ENCODE results near the gene GSTO2.

The GSTO2 gene

DNA sequence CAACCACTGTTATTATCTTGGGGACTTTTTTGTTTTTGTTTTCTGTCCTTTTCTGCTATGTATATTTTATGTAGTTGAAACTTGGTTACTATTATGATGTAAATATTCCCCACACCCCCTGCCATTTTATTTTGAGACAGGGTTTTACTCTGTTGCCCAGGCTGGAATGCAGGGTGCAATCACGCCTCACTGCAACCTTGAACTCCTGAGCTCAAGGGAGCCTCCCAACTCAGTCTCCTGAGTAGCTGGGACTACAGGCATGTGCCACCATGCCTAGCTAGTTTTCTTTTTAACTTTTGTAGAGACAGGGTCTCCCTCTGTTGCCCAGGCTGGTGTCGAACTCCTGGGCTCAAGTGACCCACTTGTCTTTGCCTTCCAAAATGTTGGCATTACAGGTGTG is 18.0 kb downstream of the GSTO2 start:
- DNase-seq, result no peak

DNA sequence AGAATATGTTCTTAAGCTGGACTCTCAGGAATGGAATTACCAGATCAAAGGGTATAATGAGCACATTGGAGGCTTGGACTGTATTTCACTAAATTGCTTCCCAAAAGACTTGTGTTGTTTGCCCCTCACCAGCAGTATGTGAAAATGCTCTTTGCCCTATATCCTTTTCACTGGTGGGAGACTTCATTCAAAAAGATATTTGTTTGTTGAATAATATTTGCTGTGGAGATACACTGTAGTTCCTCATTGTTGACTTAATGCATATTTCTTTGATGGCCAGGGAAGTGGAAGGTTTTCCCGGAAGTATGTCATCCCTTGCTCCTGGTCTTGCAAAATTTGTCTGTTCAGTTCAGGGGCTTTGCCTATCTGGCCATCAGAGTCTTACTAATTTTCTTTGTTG is 19.4 kb downstream of the GSTO2 start:
- DNase-seq, result peak; percentile 49

DNA sequence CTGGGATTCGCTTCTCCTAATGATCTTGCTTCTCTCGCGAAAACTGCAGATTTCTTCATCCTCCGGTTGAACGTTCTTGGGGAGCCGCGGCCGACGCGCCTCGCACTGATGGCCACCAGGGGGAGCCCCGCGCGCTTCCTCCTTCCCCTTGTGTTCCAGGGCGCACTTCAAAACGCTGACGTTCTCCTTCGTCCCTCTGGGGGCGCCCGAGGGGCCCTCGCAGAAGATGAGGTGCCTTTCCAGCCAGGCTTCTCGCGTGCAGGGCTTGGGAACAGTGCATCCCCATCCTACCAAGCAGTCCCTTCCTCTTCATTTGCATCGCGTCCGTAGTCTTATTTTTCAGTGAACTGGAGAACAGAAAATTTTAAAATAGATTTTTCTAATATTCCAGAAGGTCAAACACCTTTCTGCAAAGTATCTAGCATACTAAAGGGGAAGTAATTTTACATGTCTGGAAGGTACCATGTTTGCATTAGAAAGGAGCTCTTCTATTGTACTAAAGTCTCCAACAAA is 22.5 kb downstream of the GSTO2 start:
- DNase-seq, result peak; percentile 94

DNA sequence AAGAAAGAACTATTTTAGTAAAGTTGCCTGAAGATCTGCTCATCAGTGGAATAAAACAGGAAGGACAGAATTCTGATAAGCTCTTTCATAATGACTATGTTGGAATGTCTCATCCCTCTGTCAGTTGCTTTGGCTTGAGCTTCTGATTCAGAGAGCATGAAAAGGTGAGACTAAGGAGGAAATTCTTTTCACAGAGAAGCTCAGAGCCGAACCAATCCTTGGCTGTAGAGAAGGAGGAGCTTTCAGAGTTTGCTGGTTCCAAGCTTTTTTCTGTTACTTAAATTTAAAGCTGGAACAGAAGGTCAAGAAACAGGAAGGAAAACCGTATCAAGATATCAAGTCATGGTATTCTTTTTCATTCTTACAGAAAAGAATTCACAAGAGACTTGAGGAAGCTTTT is 24.0 kb downstream of the GSTO2 start:
- DNase-seq, result no peak

DNA sequence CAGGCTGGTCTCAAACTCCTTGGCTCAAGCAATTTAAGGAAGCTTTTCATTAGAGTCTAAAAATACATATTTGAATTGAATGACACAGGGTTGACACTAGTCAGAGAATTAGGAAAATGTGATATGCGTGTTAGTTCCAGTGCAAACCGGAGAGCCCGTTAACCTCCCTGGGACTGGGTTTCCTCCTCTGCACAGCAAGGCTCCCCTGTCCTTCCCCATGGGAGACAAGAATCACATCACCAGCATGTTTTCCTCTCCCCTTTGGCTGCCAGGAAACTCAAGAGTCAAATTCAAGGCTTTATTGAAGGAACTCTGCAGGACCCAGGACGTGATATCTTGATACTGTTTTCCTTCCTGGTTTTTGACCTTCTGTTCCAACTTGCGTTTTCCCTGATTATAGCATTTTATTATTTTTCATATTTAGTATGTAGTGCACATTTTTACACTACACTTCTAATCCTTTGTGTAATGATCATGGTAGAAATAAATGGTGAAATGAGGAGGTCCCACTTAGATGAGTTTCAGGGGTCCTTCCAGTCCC is 24.9 kb downstream of the GSTO2 start:
- DNase-seq, result no peak

DNA sequence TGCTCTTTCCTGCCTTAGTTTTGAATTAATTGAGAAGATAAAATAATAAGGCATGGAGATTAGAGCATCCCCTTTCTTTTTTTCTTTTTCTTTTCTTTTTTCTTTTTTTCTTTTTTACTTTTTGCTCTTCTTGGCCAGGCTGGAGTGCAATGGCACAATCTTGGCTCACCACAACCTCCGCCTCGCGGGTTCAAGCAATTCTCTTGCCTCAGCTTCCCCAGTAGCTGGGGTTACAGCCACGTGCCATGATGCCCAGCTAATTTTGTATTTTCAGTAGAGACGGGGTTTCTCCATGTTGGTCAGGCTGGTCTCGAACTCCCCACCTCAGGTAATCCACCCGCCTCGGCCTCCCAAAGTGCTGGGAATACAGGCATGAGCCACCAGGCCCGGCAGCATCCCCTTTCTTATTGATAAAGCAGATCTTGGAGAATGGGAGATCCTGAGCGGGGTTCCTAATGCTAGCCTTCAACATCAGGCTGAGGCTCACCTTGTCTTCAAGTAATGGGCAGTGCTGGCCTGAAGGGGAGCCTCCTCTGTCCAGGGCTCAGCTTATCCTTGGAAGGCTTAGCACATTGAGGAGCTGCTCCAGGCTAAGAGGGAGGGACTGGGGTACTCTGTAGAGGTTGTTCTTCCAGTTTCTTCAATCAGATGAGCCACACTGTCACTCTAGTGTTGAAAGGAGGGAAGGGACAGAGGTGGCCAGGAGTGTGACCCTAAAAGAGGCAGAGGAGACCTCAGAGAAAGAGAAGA is 27.9 kb downstream of the GSTO2 start:
- no peak for DNase-seq

DNA sequence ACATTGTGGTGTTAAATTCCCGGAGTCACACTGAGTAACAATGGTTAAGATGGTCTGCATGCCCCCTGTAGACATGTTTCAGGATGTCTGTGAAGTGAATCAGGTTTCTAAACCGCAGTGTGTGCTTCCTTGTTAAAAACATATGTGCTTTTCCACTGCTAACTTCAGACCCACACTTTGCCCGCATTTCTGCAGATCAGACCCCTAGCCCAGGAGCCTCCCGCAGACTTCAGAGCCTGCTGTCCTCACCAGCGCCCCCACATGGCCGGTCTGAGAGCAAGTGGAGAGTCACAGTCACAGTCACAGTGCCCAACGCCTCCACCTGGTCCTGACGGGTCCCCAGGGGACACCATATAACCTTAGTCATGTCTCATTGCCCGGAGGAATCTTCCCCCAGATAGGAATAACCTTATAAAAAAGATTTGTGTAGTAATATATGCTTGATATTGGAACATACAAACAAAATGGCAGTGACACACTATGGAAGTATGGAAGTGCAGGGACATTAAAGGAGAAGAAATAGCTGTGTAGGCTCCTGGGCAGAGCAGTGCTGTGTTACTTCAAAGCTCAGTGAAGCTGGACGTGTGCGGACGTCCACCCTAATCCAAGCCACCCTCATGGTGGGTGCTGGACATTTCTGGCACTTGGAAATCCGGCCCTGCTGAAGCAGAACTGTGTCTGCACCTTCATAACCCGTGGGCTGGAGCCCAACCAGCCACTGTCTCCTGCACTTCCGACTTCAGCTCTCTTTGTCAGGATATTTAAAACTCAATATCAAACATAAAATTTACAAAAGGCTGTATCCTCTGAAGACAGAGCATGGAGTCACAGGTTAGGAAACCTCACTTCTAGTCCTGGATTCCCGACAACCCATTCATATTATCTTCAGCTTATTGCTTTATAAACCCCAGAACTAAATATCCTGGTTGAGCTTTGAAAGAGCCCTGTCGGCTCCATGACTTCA is 29.0 kb downstream of the GSTO2 start:
- DNase-seq, result peak; percentile 41

DNA sequence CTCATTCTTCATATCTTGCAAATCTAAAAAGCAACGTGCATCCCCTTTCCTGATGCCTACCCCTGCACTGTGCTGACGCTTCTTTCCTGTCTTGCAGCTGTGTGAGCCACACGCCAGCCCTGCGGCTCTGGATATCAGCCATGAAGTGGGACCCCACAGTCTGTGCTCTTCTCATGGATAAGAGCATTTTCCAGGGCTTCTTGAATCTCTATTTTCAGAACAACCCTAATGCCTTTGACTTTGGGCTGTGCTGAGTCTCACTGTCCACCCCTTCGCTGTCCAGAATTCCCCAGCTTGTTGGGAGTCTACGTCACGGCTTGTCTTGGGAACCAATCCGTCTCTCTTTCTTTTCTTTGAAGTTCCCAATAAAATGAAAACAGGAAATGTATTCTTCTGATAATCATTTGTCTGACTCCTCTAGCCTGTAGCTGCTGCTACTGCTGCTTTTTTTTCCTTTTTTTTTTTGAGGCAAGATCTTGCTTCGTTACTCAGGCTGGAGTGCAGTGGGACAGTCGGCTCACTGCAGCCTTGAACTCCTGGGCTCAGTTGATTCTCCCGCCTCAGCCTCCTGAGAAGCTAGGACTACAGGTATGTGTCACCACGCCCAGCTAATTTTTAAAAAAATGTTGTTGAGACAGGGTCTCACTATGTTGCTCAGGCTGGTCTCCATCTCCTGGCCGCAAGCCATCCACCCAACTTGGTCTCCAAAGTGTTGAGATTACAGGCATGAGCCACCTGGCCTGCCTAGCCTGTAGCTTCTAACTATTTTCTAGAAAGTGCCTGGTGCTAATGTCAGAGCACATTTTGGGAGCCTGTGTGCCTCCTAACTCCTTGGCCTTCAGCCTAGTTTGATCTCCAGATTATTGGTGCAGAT is 30.3 kb downstream of the GSTO2 start:
- DNase-seq, result no peak

DNA sequence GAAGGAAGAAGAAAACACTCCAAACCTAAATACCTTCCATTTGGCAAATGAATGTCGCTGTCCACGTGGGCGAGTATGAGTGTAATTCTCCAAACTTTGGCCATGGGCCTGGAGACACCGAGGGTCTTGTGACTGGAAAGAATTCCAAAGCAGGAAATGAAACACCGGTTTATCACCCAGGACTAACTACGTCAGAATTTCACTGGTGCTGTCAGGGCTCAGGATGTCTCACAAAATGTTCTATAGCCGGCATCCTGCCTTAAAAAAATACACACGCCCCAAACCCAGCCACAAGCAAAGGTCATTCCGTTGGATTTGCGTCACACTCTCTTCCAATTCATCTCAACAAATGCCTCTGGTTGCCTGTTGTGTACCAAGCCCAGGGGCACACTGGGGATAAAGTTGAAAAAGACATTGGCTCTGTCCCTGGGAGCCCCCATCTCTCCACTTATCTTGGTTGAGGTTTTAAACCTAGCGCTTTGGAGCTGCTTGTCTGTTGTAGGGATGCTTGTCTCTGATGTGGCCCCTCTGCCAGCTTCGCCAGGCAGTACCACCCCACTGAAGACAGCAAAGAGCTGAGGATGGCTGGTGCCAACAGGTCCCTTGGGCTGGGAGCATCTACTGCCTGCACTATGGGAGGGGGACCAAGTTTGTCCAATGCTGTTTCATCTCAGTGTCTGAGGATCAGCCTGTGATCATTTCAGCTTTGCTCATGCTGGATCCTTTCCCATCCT is 31.2 kb downstream of the GSTO2 start:
- DNase-seq, result peak; percentile 40

DNA sequence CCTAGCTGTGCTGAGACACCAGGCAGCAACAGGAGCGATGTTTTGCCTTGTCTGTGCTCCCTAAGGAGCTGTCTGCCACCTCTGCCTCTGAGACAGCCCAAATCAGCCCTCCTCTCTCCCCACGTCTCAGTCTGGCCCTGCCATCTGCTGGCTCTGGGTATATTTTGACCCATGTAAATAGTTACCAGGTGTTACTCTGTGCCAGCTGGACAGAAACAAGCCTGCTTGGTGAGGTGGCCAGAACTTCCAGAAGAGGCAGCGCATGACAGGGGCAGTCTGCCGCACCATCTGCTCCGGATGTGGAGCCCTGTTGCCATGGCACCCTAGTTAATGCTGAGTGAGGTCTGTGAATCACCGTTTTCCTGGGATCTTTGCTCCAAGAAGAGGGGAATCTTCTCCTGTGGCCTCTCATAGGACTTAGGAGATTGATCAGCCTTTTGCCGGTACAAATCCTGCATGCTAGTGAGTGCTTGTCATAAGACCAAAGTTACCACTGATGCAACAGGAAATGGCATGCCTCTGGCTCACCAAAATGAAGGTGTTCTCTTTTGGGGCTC is 31.8 kb downstream of the GSTO2 start:
- DNase-seq, result peak; percentile 99

DNA sequence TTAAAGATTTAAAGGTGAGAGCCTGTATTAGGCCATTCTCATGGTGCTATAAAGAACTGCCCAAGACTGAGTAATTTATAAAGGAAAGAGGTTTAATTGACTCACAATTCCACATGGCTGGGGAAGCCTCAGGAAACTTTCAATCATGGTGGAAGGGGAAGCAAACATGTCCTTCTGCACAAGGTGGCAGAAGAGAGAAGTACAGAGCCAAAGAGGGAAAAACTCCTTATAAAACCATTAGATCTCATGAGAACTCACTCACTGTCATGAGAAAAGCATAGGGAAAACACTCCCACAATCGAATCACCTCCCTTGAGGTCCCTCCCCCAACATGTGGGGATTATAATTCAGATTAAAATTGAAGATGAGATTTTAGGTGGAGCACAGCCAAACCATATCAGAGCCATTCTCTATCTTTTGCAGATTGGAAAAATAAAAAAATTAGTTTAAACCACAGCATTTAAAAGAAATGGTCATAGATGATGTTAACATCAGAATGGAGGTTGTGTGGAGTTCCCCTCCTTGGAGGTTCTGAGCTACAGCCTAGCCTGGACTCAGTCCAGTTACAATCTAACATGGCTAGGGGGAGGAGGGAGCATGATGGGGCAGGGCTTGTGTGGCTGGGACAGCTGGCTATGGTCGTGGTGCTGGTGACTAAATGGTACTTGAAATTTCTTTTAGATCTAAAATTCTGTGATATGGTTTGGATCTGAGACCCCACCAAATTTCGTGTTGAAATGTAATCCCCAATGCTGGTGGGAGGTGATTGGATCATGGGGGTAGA is 33.1 kb downstream of the GSTO2 start:
- DNase-seq, result peak; percentile 12

DNA sequence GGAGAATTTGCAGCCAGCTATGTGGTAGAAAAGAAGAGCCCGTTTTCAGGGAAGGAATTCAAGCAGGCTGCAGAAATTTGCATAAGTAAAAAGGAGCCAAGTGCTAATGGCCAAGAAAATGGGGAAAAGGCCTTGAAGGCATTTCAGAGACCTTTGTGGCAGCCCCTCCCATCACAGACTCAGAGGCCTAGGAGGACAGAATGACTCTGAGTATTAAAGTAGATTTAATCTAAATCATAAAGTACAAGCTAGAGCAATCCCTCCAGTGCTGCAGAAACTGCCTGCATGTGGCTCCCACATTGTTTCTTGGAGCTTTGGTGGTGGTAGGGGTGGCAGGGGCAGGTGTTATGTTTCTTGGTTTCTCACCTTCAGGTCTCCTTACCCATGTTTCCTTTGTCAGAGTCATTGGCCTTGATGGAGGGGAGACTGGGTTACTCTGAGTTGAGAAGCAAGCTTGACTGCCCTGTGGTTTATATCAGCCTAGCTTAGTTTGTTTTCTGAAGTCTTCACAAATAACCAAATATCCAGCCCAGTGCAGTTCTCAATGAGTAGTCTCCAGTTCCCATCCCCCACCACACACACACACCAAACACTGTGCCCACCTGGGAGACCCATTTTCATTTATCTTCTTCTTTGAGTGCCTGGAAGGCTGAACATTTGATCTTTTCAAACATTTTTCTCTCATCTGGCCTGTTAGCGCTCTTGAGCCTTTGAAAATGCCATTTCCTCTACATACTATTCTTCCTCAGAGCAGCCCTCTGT is 34.8 kb downstream of the GSTO2 start:
- no peak for DNase-seq

DNA sequence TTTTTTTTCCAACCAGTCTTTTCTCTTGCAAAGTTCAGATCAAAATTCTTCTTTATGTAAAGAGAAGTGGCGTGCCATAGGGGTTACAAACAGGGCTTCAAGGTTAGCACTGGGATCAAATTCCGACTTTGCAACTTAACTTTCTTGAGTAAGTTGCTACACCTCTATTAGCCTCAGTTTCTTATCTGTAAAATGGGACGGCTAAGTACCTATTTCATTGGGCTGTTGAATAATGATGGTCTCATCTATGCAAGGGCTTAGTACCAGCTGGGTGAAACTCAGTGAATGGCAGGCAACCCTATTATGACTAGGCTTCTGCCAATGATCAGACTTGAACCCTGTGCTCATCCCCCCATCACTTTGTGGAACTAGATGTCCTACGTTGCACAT is 35.4 kb downstream of the GSTO2 start:
- no peak for DNase-seq

DNA sequence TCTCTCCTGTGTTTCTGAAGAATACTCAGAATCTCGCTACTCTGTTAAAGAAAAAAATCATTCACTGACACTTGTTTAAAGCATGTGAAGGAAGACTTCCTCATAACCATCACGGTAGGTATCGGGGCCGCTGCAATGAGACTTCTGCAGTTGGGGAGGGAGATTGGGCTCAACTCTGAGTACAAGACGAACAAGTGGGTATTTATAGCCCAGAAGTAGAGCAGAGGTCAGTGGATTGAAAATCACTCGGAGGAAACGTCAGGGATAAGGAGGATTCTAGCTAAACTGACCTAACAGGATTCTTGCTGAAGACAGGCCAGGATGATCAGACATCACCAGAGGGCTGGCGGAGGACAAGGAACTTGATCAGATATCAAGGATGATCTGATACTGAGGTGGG is 35.9 kb downstream of the GSTO2 start:
- DNase-seq, result no peak

DNA sequence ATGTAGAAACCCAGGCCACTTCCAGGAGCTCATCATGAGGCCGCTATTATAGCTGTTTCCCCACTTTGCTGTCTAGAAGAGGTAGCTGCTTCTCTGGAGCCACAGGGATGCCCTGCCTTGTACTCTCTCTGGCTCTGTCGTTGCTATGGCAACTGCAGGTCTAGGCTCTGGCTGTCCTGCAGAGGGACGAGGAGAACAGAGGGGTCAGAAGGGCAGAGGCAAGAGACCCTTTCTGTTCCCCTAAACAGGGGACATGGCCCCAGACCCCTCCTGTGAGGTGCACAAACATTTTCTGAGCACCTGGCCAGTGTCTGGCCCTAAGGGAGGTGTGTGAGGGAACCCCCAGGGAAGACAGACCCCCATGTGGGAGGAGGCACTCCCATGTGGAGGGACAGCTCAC is 37.9 kb downstream of the GSTO2 start:
- peak; percentile 14 for DNase-seq

DNA sequence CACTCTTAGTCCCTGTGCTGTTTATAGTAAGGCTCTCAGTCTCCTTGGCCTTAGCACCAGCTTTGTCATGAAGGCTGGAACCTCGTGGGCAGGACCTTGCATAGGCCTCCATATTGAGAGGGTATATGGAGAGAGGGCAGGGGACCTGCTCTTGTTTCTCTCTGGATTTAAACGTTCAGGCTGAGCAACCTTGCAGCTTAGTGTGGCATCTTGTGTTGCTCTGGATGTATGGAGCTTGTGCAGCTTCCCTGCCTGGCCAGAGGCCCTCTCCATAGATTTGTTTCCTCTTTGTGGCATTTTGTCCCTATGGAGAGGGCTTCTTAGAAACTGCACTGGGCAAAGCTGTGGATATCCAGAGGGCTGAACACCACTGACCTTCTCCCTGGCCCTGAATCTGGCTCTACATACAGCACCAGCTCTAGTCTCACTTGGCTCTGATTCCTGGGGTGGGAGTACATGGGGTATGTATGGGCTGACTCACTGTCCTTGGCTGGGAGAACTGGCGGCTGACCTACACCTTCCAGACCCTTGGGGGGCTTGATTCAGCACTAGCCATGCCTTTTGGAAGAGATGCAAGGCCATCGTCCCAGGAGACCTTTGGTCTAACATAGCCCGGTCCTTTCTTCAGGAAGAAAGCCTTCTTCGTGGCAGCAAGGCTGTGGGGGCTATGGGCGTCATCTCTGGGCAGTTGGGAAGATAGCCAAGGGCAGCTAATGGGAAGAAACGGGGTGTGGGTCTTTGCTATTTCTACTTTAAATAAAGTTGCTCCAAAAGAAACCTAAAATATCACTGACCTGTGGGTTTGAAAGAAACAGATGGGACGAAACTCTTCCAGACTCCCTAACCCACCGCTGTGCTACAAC is 38.8 kb downstream of the GSTO2 start:
- DNase-seq, result no peak

DNA sequence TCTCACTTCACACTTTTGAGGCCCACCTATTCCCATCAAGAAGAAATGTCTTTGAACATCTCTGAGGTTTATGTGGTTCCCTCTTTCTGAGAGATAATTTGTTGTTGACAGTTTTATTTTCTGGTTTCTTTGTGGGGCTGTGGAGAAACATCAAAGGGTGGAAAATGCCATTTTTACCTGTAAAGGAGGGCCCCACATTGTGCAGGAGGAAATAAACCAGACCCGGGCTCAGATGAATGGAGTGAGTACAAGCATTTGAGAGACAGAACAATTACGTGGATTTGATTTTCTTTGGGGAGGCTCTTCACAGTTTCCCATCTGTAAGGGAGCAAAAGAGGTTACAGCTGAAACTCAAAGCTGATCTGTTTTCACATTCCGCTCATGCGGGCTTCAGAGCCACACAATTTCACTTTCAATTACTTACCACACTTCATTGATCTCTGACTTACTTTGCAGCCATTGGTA is 39.5 kb downstream of the GSTO2 start:
- no peak for DNase-seq
